GM12891 (cell line): ENCODE results near the gene FAM78B.

Experiments
- PAX5 ChIP-seq: IDR thresholded peaks from 2 replicates; pipeline ENCODE4 v1.6.1; 2011; ENCODE audit warnings: low read length, moderate library complexity, mild to moderate bottlenecking; ENCODE audit not compliant: insufficient read depth, severe bottlenecking
- POLR2A ChIP-seq: IDR thresholded peaks from 2 replicates; pipeline ENCODE4 v1.6.1; 2011; ENCODE audit warnings: low read depth, low read length, control low read depth
- POLR2AphosphoS5 ChIP-seq: IDR thresholded peaks from 2 replicates; pipeline ENCODE4 v1.6.1; 2011; ENCODE audit warnings: low read depth, low read length, control low read depth
- POU2F2 ChIP-seq: IDR thresholded peaks from 2 replicates; pipeline ENCODE4 v1.6.1; 2011; ENCODE audit warnings: low read depth, mild to moderate bottlenecking, control low read depth, low read length, moderate library complexity
- SPI1 ChIP-seq: IDR thresholded peaks from 2 replicates; pipeline ENCODE4 v1.6.1; 2011; ENCODE audit warnings: low read depth, low read length, control low read depth
- TAF1 ChIP-seq: IDR thresholded peaks from 2 replicates; pipeline ENCODE4 v1.6.1; 2011; ENCODE audit warnings: low read depth, low read length, control low read depth

GRCh38 chr1:166089804-166090203 is 77.0 kb downstream of the FAM78B start:
- TF ChIP-seq POLR2A = no peak
- TF ChIP-seq POLR2AphosphoS5 = no peak
- TF ChIP-seq TAF1 = no peak
- TF ChIP-seq SPI1 = peak; percentile 28; the same call in 1 of the 2 replicates
- no peak for TF ChIP-seq POU2F2
- no peak for TF ChIP-seq PAX5
